HFF-Myc (cell line): ENCODE measurements around the gene TNIP2.

Experiments used
- DNase-seq: peaks from one replicate; pipeline ENCODE4 v3.0.0-alpha.2; 2011; ENCODE audit warnings: low read depth; ENCODE audit errors: extremely low read depth
- H3K4me3 ChIP-seq: replicated peaks from 2 replicates; pipeline ENCODE4 v1.5.1; 2011; ENCODE audit warnings: low read depth, mild to moderate bottlenecking, control low read depth, low read length
- TF ChIP-seq, protein P1 (sequence below): IDR thresholded peaks from 2 replicates; pipeline ENCODE4 v1.5.1; 2012; ENCODE audit warnings: mild to moderate bottlenecking, low read depth, low read length, control low read depth; ENCODE audit errors: missing control alignments

TNIP2 gene

DNA sequence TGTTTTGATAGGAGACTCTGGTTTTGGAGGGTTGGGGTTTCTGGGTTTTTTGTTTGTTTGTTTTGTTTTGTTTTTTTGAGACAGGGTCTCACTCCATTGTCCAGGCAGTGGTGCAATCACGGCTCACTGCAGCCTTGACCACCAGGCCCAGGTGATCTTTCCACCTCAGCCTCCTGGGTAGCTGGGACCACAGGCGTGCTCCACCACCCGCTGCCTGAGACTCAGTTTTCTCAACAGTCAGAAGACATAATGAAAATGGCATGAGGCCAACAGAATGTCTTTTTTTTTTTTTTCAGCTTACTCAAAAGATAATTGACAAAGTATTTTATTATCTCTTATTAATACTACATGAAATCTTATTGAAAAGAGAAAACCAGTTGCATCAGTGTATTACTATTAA, 32.4 kb downstream of the TNIP2 start:
- no peak for DNase-seq
- no peak overlapping the region for H3K4me3 ChIP-seq

DNA sequence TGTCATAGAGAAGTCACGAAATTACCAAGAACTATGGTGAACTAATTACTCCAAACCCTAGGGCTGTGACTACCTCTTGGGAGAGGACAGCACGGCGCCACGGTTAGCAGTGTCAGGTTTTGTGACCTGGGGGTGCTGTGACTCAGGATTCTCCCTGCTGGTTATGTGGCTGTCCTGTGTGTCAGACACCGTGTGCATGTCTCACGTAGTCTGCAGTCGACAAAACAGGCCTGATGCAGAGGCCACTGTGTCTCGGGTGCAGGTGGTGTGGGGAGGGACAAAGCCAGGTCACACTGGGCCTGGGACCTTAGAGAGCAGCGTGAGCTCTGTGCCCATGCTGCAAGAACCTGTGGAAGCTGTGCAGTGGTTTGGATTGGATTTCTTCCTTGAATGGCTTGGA, 34.1 kb downstream of the TNIP2 start:
- H3K4me3 ChIP-seq = no peak overlapping the region
- TF ChIP-seq, protein P1, sequence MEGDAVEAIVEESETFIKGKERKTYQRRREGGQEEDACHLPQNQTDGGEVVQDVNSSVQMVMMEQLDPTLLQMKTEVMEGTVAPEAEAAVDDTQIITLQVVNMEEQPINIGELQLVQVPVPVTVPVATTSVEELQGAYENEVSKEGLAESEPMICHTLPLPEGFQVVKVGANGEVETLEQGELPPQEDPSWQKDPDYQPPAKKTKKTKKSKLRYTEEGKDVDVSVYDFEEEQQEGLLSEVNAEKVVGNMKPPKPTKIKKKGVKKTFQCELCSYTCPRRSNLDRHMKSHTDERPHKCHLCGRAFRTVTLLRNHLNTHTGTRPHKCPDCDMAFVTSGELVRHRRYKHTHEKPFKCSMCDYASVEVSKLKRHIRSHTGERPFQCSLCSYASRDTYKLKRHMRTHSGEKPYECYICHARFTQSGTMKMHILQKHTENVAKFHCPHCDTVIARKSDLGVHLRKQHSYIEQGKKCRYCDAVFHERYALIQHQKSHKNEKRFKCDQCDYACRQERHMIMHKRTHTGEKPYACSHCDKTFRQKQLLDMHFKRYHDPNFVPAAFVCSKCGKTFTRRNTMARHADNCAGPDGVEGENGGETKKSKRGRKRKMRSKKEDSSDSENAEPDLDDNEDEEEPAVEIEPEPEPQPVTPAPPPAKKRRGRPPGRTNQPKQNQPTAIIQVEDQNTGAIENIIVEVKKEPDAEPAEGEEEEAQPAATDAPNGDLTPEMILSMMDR = no peak
- no peak for DNase-seq

More for the DNA sequence above, 32.4 kb downstream of the TNIP2 start:
- TF ChIP-seq, protein P1 = no peak

GRCh38 chr4:2721586-2721985, 34.5 kb downstream of the TNIP2 start:
- DNase-seq = no peak
- no peak overlapping the region for H3K4me3 ChIP-seq
- TF ChIP-seq, protein P1 = no peak

DNA sequence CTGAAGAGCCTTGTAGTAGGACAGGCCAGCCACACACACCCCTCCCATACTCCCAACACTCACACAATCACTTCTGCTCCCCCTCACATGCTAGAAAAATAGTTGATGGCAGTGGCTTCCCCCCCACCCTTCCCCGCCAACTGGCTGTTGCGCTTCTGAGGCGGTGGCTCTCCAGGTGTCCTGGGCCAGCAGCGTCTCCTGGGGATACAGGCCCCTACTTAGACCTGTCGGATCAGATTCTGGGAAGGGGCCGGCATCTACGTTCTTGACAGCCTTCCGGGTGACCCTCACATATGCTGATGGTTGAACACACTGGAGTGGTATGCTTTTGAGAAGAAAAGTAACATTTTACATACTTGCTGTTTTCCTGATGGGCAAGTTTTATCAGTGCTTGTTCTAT, 39.9 kb downstream of the TNIP2 start:
- H3K4me3 ChIP-seq = no peak overlapping the region
- no peak for DNase-seq
- TF ChIP-seq, protein P1 = no peak

DNA sequence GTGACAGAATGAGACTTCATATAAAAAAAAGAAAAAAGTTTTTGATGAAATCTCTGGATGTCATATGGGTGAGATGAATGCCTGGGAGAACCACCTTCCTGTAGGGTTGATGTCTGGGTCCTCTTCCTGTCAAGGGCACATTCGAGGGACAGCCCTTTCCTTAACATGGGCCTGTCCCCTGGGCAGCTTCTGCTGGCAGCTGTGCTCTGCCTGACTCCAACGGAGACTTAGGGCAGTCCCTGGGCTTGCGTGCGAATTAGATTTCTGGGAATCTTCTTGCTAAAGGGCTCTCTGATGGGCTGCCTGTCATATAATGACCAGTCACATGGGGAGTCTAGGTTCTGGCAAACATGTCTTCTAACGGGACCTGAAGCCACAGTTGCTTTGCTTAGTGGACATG, 40.7 kb downstream of the TNIP2 start:
- TF ChIP-seq, protein P1 = no peak
- no peak for DNase-seq
- H3K4me3 ChIP-seq = no peak overlapping the region

DNA sequence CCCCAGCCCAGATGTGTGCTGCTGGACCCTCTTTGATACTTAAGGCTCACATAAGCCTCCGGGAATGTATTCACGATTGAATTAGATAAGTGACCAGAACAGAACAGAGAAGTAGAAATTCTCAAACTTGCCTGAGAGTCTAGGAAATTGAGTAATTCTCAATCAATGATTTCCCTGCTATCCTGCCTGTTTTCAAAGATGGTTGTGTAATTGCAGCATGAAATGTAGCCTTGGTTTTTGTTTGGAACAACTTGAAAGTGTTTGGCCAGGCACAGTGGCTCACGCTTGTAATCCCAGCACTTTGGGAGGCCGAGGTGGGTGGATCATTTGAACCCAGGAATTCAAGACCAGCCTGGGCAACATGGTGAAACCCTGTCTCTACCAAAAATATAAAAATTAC, 41.2 kb downstream of the TNIP2 start:
- TF ChIP-seq, protein P1 = no peak
- H3K4me3 ChIP-seq = no peak overlapping the region
- no peak for DNase-seq

GRCh38 chr4:2714061-2714770, 41.9 kb downstream of the TNIP2 start:
- no peak for DNase-seq
- TF ChIP-seq, protein P1 = no peak
- no peak overlapping the region for H3K4me3 ChIP-seq
